ENCODE results near the gene ZYG11B.
"Not testable (repeated sequence)": the region's sequence is repeated elsewhere in the genome, so short reads cannot be mapped to it uniquely, and the experiment has no call there.

ZYG11B gene

DNA sequence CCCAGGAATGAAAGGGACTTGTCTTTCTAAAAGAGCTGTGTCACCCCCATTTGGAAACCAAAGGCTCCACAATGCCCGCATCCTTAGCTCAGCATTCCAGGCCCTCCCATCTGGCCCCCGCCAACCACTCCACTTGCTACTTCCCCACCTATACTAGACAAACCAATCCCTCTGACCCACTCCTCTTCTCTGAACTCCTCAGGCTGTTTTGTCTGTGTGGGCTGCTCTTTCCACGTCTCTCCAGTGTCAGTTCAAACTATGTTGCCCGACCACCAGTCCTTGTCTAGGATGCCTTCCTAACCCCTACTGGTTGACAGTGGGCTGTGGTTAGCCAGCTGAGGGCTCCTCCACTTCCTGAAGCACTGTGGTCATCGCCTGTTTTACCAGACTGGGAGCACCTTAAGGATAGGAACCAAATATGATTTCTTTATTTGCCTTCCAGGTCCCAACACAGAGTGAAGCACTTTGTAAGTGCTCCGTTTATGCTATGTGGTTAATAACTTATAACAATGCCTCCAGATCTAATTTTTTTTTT, 20.1 kb upstream of the ZYG11B start:
- H3K4me3 ChIP-seq (ENCODE audit: low read depth, low read length): no peak overlapping the region
- DNase-seq (ENCODE audit: low read depth): peak; percentile 58
- TF ChIP-seq, protein P1, sequence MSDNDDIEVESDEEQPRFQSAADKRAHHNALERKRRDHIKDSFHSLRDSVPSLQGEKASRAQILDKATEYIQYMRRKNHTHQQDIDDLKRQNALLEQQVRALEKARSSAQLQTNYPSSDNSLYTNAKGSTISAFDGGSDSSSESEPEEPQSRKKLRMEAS (IDR thresholded peaks at IDR 0.05; ENCODE audit: low read depth, low read length): no peak
- TF ChIP-seq, protein P2, sequence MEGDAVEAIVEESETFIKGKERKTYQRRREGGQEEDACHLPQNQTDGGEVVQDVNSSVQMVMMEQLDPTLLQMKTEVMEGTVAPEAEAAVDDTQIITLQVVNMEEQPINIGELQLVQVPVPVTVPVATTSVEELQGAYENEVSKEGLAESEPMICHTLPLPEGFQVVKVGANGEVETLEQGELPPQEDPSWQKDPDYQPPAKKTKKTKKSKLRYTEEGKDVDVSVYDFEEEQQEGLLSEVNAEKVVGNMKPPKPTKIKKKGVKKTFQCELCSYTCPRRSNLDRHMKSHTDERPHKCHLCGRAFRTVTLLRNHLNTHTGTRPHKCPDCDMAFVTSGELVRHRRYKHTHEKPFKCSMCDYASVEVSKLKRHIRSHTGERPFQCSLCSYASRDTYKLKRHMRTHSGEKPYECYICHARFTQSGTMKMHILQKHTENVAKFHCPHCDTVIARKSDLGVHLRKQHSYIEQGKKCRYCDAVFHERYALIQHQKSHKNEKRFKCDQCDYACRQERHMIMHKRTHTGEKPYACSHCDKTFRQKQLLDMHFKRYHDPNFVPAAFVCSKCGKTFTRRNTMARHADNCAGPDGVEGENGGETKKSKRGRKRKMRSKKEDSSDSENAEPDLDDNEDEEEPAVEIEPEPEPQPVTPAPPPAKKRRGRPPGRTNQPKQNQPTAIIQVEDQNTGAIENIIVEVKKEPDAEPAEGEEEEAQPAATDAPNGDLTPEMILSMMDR (IDR thresholded peaks at IDR 0.05; ENCODE audit: low read depth, low read length): no peak
- TF ChIP-seq MYC (IDR thresholded peaks at IDR 0.05; ENCODE audit: low read depth, low read length) (no peak), POLR2A (IDR thresholded peaks at IDR 0.05; ENCODE audit: extremely low read depth, insufficient read length) (no peak)

DNA sequence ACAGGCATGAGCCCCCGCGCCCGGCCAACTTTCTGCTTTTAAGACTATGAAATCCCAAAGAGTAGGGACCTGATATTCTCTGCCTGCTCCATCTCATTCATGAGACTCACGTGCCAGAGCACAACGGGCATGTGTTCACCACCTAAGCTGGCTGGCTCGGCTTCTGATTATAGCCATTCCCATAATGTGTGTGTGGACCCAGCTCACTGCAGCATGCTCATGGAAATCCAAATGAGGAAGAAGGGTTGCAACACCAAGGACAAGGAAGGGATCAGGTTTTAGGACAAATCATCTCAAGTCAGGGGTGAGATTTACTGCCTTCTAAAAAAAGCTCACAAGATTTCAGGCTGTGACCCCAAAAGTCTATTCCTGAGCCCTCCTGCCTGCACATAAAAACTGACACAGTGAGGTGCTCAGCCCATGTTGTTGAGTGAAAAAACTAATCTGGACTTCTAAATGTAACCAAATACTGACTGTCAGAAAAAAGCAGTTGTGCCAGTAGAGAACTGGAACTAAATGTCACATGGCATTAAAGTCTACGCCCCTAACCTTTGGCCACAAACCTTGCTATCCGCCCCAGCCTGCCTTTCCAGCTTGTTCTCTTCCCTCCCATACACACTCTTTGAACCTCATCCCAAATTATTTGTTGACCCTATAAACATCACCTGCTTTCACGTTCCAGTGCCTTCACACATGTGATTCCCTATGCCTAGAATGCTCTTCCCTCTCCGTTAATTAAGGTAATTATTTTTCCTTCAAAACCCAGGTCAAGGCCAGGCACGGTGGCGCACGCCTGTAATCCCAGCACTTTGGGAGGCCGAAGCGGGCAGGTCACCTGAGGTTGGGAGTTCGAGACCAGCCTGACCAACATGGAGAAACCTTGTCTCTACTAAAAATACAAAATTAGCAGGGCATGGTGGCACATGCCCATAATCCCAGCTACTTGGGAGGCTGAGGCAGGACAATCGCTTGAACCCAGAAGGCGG, 19.0 kb upstream of the ZYG11B start:
- no peak for DNase-seq (ENCODE audit: low read depth)
- H3K4me3 ChIP-seq (ENCODE audit: low read depth, low read length): no peak overlapping the region
- TF ChIP-seq, protein P2 (IDR thresholded peaks at IDR 0.05; ENCODE audit: low read depth, low read length): no peak
- TF ChIP-seq, protein P1 (IDR thresholded peaks at IDR 0.05; ENCODE audit: low read depth, low read length): no peak
- no peak for TF ChIP-seq MYC (IDR thresholded peaks at IDR 0.05; ENCODE audit: low read depth, low read length)
- no peak for TF ChIP-seq POLR2A (IDR thresholded peaks at IDR 0.05; ENCODE audit: extremely low read depth, insufficient read length)

DNA sequence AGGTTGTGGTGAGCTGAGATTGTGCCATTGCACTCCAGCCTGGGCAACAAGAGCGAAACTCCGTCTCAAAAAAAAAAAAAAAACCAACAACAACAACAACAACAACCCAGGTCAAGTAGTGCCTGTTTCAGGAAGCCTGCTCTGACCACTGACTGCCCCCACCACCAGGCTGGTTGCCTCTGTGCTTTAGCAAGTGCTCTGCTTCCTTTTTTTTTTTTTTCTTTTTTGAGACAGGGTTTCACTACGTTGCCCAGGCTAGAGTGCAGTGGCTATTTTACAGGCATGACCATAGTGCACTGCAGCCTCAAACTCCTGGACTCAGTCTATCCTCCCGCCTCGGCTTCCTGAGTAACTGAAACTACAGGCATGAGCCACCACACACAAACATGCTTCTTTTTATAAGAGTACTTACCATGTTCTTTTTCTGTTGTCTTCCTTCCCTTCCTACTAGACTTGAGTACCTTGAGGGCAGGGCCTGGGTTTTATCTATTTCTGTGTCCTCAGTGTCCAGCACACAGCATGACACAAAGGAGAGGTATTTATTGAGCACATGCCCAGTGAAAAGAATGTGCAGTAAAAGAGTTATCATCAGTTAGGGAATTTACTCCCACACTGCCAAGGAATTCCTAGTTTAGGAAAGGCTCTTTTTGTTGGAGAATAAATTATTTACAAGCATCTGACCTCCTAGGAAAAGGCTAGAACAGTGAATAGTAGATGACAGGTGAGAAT, 18.2 kb upstream of the ZYG11B start:
- DNase-seq (ENCODE audit: low read depth): peak; percentile 29
- no peak overlapping the region for H3K4me3 ChIP-seq (ENCODE audit: low read depth, low read length)
- no peak for TF ChIP-seq MYC (IDR thresholded peaks at IDR 0.05; ENCODE audit: low read depth, low read length)
- TF ChIP-seq, protein P2 (IDR thresholded peaks at IDR 0.05; ENCODE audit: low read depth, low read length): no peak
- no peak for TF ChIP-seq POLR2A (IDR thresholded peaks at IDR 0.05; ENCODE audit: extremely low read depth, insufficient read length)
- TF ChIP-seq, protein P1 (IDR thresholded peaks at IDR 0.05; ENCODE audit: low read depth, low read length): no peak

DNA sequence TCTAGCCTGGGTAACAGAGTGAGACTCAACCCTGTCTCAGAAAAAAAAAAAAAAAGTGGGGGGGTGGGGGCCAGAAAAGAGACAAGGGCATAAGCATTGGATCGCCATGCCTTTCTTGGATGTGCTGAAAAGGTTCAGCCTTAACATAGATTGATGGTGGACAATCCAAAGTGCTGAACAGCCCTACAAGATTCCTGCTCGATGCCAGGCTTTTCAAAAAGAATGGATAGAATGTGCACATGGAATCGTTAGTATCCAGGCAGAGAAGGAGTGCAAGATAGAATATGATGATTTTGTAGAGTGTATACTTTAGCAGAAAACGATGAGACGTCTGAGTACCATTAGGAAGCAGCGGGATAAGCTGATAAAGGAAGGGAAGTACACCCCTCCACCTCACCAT, 17.2 kb upstream of the ZYG11B start:
- TF ChIP-seq MYC (IDR thresholded peaks at IDR 0.05; ENCODE audit: low read depth, low read length) (no peak), POLR2A (IDR thresholded peaks at IDR 0.05; ENCODE audit: extremely low read depth, insufficient read length) (no peak)
- TF ChIP-seq, protein P2 (IDR thresholded peaks at IDR 0.05; ENCODE audit: low read depth, low read length): no peak
- TF ChIP-seq, protein P1 (IDR thresholded peaks at IDR 0.05; ENCODE audit: low read depth, low read length): no peak
- DNase-seq (ENCODE audit: low read depth): no peak
- no peak overlapping the region for H3K4me3 ChIP-seq (ENCODE audit: low read depth, low read length)

DNA sequence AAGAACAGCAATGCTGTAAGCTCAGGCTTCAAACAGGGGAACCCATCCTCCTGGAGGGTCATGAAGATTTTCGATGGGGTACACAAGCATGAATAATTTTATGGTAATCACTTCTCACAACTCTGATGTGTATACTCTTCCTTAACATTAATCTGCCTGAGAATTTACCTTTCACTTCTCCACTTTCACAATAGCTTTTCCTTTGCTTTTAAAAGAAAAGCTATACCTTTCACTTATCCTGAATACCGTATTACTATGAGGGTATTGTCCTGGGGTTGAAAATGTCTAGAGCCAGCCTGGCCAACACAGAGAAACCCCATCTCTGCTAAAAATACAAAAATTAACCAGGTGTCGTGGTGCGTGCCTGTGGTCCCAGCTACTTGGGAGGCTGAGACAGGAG, 12.7 kb upstream of the ZYG11B start:
- no peak for DNase-seq (ENCODE audit: low read depth)
- H3K4me3 ChIP-seq (ENCODE audit: low read depth, low read length): no peak overlapping the region
- no peak for TF ChIP-seq MYC (IDR thresholded peaks at IDR 0.05; ENCODE audit: low read depth, low read length)

DNA sequence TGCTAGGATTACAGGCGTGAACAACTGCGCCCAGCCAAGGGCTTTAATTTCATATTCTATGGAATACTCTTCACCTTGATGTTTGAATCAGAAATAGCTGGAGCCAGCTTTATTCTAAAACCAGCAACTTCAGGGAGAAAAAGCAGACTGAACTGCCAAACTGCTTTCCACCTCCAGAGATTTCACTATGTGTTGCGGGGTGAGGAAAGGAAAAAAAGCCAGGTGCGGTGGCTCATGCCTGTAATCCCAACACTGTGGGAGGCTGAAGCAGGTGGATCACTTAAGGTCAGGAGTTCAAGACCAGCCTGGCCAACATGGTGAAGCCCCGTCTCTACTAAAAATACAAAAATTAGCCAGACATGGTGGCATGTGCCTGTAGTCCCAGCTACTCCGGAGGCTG, 11.0 kb upstream of the ZYG11B start:
- not testable (repeated sequence) for DNase-seq (ENCODE audit: low read depth)

More for the DNA sequence above, 11.0 kb upstream of the ZYG11B start:
- not testable (repeated sequence) for H3K4me3 ChIP-seq (ENCODE audit: low read depth, low read length)
